ENCODE results near the gene TNIK.
A peak's percentile ranks its signal among the peaks of the same experiment; 100 is the strongest.

The TNIK gene

DNA sequence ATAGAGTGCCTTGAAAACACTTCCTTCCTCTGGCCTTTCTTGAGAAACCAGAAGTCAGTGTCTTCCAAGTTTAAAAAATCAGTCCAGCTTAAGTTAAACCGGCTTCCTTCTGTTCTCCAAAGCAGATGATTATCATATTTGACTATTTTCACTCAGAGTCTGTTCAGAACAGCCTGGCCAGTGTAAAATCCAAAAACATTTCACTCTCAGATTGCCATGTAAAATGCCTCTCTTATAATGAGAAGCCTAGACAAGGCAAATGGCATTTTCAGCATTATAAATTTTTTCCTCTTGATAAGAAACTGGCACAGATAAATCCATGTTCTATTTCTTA is 193.5 kb downstream of the TNIK start:
- Histone ChIP-seq H3K4me1 (ENCODE audit: insufficient read depth, low read length, poor library complexity, severe bottlenecking) (peaks cover 61% of the 10 kb centered on the region), H3K27me3 (ENCODE audit: insufficient read depth, low read length, poor library complexity, severe bottlenecking) (no peaks in the 10 kb centered on the region), H3K9me2 (replicated peaks; ENCODE audit: low read depth, low read length) (no peaks in the 10 kb centered on the region), H3K4me3 (ENCODE audit: low read length, poor library complexity, severe bottlenecking) (no peak overlapping the region), H3K79me2 (ENCODE audit: insufficient read depth, low read length) (peaks cover 71% of the 10 kb centered on the region), H3K9ac (ENCODE audit: low read depth, low read length, poor library complexity, severe bottlenecking) (no peak overlapping the region), H3K36me3 (ENCODE audit: insufficient read depth, low read length) (no peaks in the 10 kb centered on the region), H3K4me2 (ENCODE audit: low read depth, low read length, poor library complexity, severe bottlenecking) (peak overlapping the region; percentile 6), H3F3A (ENCODE audit: low read depth) (no peaks in the 10 kb centered on the region), H4K20me1 (ENCODE audit: insufficient read depth, low read length, poor library complexity, severe bottlenecking) (no peaks in the 10 kb centered on the region), H3K9me3 (ENCODE audit: insufficient read depth, low read depth, low read length) (no peaks in the 10 kb centered on the region), H2AFZ (ENCODE audit: low read length) (no peak overlapping the region)
- TF ChIP-seq, protein P1, sequence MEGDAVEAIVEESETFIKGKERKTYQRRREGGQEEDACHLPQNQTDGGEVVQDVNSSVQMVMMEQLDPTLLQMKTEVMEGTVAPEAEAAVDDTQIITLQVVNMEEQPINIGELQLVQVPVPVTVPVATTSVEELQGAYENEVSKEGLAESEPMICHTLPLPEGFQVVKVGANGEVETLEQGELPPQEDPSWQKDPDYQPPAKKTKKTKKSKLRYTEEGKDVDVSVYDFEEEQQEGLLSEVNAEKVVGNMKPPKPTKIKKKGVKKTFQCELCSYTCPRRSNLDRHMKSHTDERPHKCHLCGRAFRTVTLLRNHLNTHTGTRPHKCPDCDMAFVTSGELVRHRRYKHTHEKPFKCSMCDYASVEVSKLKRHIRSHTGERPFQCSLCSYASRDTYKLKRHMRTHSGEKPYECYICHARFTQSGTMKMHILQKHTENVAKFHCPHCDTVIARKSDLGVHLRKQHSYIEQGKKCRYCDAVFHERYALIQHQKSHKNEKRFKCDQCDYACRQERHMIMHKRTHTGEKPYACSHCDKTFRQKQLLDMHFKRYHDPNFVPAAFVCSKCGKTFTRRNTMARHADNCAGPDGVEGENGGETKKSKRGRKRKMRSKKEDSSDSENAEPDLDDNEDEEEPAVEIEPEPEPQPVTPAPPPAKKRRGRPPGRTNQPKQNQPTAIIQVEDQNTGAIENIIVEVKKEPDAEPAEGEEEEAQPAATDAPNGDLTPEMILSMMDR (conservative IDR thresholded peaks at IDR 0.05; ENCODE audit: low read length) = no peak
- no peak for TF ChIP-seq EZH2phosphoT487 (IDR thresholded peaks at IDR 0.05; ENCODE audit: borderline replicate concordance)

DNA sequence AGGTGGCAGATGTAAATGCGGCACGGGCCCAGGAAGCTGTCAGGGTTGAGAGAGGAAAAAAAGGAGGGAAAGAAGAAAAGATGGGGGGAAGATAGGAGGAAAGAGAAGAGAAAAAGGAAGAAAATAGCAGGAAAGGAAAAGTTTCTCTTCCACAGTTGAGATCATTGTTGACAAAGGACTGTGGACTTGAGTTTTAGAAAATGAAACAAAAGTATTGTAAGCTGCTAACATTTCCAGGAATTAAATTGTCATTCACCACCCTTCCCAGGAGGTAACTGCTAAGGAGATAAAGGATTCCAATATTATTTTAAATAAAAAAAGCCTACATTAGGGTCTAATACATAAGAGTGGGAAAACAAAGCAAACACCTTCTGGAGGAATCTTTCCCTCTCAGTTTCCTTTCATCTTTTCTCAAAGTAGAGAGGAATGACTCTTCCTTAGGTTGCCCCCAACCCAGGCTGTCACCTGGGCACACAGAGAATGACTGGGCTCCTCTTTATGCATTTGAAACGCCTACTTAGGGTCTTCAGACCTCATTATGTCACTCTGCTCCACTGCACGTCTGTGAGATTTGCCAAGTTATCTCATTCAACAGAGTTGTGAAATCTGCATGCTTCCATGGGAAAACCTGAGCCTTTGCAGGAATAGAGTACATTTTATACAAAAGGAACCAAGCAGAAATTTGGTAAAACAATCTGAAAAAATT is 194.0 kb downstream of the TNIK start:
- H3K4me2 ChIP-seq (ENCODE audit: low read depth, low read length, poor library complexity, severe bottlenecking) = peak overlapping the region; percentile 6
- no peak overlapping the region for H2AFZ ChIP-seq (ENCODE audit: low read length)
- H3K79me2 ChIP-seq (ENCODE audit: insufficient read depth, low read length) = peaks cover 75% of the 10 kb centered on the region
- H3F3A ChIP-seq (ENCODE audit: low read depth) = no peaks in the 10 kb centered on the region
- H3K4me1 ChIP-seq (ENCODE audit: insufficient read depth, low read length, poor library complexity, severe bottlenecking) = peaks cover 64% of the 10 kb centered on the region
- no peaks in the 10 kb centered on the region for H3K9me3 ChIP-seq (ENCODE audit: insufficient read depth, low read depth, low read length)
- no peaks in the 10 kb centered on the region for H4K20me1 ChIP-seq (ENCODE audit: insufficient read depth, low read length, poor library complexity, severe bottlenecking)
- no peaks in the 10 kb centered on the region for H3K27me3 ChIP-seq (ENCODE audit: insufficient read depth, low read length, poor library complexity, severe bottlenecking)
- H3K36me3 ChIP-seq (ENCODE audit: insufficient read depth, low read length) = no peaks in the 10 kb centered on the region
- H3K9me2 ChIP-seq (replicated peaks; ENCODE audit: low read depth, low read length) = no peaks in the 10 kb centered on the region
- no peak overlapping the region for H3K4me3 ChIP-seq (ENCODE audit: low read length, poor library complexity, severe bottlenecking)
- no peak overlapping the region for H3K9ac ChIP-seq (ENCODE audit: low read depth, low read length, poor library complexity, severe bottlenecking)
- TF ChIP-seq, protein P1 (conservative IDR thresholded peaks at IDR 0.05; ENCODE audit: low read length) = no peak
- no peak for TF ChIP-seq EZH2phosphoT487 (IDR thresholded peaks at IDR 0.05; ENCODE audit: borderline replicate concordance)

DNA sequence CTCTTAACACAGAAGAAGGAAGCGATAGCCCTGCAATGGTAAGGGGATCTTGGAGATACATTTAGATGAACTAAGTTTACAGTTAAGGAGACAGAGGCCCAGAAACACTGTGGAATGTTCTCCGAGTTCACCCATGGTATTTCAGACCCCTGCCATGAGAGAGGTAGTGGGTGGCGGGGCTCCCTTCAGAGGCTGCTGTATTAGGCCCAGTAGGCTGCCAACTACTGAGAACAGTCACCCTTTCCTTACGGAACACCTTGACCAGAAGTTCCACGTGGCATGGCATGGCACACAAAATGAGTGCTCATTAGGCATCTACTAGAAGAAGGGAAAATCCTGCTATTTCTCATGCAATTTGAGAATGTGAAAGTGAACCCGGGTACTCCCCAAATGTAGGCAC is 195.4 kb downstream of the TNIK start:
- no peak overlapping the region for H2AFZ ChIP-seq (ENCODE audit: low read length)
- no peak overlapping the region for H3K4me3 ChIP-seq (ENCODE audit: low read length, poor library complexity, severe bottlenecking)
- H3K79me2 ChIP-seq (ENCODE audit: insufficient read depth, low read length) = peaks cover 73% of the 10 kb centered on the region
- no peaks in the 10 kb centered on the region for H3F3A ChIP-seq (ENCODE audit: low read depth)
- no peak for TF ChIP-seq EZH2phosphoT487 (IDR thresholded peaks at IDR 0.05; ENCODE audit: borderline replicate concordance)
- no peaks in the 10 kb centered on the region for H3K27me3 ChIP-seq (ENCODE audit: insufficient read depth, low read length, poor library complexity, severe bottlenecking)
- no peaks in the 10 kb centered on the region for H3K9me2 ChIP-seq (replicated peaks; ENCODE audit: low read depth, low read length)
- no peaks in the 10 kb centered on the region for H4K20me1 ChIP-seq (ENCODE audit: insufficient read depth, low read length, poor library complexity, severe bottlenecking)
- no peak overlapping the region for H3K4me2 ChIP-seq (ENCODE audit: low read depth, low read length, poor library complexity, severe bottlenecking)
- H3K9me3 ChIP-seq (ENCODE audit: insufficient read depth, low read depth, low read length) = no peaks in the 10 kb centered on the region
- H3K4me1 ChIP-seq (ENCODE audit: insufficient read depth, low read length, poor library complexity, severe bottlenecking) = peaks cover 51% of the 10 kb centered on the region
- no peak overlapping the region for H3K9ac ChIP-seq (ENCODE audit: low read depth, low read length, poor library complexity, severe bottlenecking)
- H3K36me3 ChIP-seq (ENCODE audit: insufficient read depth, low read length) = no peaks in the 10 kb centered on the region

DNA sequence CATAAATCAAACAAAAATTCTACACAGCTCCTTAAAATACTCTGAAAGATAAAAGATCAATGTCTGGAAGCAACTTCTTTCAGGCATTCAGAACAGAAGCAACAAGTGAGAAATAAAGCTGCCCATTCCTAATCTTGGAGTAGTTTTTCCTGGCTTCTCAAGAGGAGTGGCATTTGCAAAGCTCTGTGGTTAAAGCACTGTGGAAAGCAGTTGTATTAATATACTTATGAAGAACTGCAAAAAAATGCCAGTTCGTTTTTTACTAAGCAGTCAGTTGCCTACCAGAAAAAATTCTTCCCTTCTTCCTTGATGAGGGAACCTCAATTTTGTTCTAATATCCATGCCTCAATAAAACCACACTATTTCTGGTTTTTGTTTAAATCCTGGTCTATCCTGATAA is 197.8 kb downstream of the TNIK start:
- no peak for TF ChIP-seq EZH2phosphoT487 (IDR thresholded peaks at IDR 0.05; ENCODE audit: borderline replicate concordance)
- TF ChIP-seq, protein P1 (conservative IDR thresholded peaks at IDR 0.05; ENCODE audit: low read length) = no peak
- Histone ChIP-seq H3K4me2 (ENCODE audit: low read depth, low read length, poor library complexity, severe bottlenecking) (no peak overlapping the region), H4K20me1 (ENCODE audit: insufficient read depth, low read length, poor library complexity, severe bottlenecking) (no peaks in the 10 kb centered on the region), H3F3A (ENCODE audit: low read depth) (no peaks in the 10 kb centered on the region), H3K79me2 (ENCODE audit: insufficient read depth, low read length) (peaks cover 84% of the 10 kb centered on the region), H3K27me3 (ENCODE audit: insufficient read depth, low read length, poor library complexity, severe bottlenecking) (no peaks in the 10 kb centered on the region), H3K36me3 (ENCODE audit: insufficient read depth, low read length) (no peaks in the 10 kb centered on the region), H3K9me3 (ENCODE audit: insufficient read depth, low read depth, low read length) (no peaks in the 10 kb centered on the region), H3K9me2 (replicated peaks; ENCODE audit: low read depth, low read length) (no peaks in the 10 kb centered on the region), H3K4me3 (ENCODE audit: low read length, poor library complexity, severe bottlenecking) (no peak overlapping the region), H3K4me1 (ENCODE audit: insufficient read depth, low read length, poor library complexity, severe bottlenecking) (peaks cover 51% of the 10 kb centered on the region), H3K9ac (ENCODE audit: low read depth, low read length, poor library complexity, severe bottlenecking) (no peak overlapping the region), H2AFZ (ENCODE audit: low read length) (no peak overlapping the region)

Data from Loucy (cell line).